Heart left ventricle (tissue), 16 donors: ENCODE data around the gene RASL10A. TPM values are rescaled to one million over a fixed set of nuclear protein-coding genes. Genes with fewer than 3 reads are reported as not detected.

Experiments used
- ATAC-seq, 4 donors: fragments of 200-7000 bp; cut with Tn5 transposase; one replicate each; pipeline ENCODE4 v1.9.1; 2020 to 2022; ENCODE audit warnings: moderate library complexity in 4 of 4, mild to moderate bottlenecking in 3 of 4, moderate number of reproducible peaks in 1 of 4
- DNase-seq, 5 donors: peaks; one replicate each; pipeline ENCODE4 v3.0.0-alpha.2; 2020
- H3K27ac ChIP-seq, 12 donors: fragments of 200-600 bp; sonication (generic) in 4 of 12; one replicate each; pipeline versions ENCODE4 v1.5.0 to v1.8.0; 2016 to 2022; ENCODE audit warnings: mild to moderate bottlenecking in 2 of 12
- H3K27me3 ChIP-seq, 9 donors: fragments of 200-600 bp; sonication (generic) in 2 of 9; one replicate each; pipeline versions ENCODE4 v1.5.1 to v1.8.0; 2016 to 2022; ENCODE audit warnings: mild to moderate bottlenecking in 3 of 9
- H3K36me3 ChIP-seq, 9 donors: fragments of 200-600 bp; sonication (generic) in 2 of 9; one replicate each; pipeline versions ENCODE4 v1.5.0 to v1.8.0; 2018 to 2022; ENCODE audit warnings: mild to moderate bottlenecking in 2 of 9
- H3K4me1 ChIP-seq, 12 donors: fragments of 200-600 bp; sonication (generic) in 4 of 12; one replicate each; pipeline versions ENCODE4 v1.5.0 to v1.8.0; 2016 to 2022; ENCODE audit warnings: mild to moderate bottlenecking in 3 of 12
- H3K4me3 ChIP-seq, 12 donors: fragments of 200-600 bp; sonication (generic) in 4 of 12; one replicate each; pipeline versions ENCODE4 v1.5.0 to v1.8.0; 2017 to 2022; ENCODE audit warnings: mild to moderate bottlenecking in 9 of 12, moderate library complexity in 4 of 12
- H3K9me3 ChIP-seq, 12 donors: fragments of 200-600 bp; sonication (generic) in 4 of 12; one replicate each; pipeline versions ENCODE4 v1.5.0 to v1.8.0; 2016 to 2022; ENCODE audit warnings: mild to moderate bottlenecking in 1 of 12
- CTCF ChIP-seq, 12 donors: fragments of 200-600 bp; sonication (generic) in 4 of 12; IDR thresholded peaks; one replicate each; pipeline versions ENCODE4 v1.5.0 to v1.8.0; 2018 to 2022; ENCODE audit warnings: antibody characterized with exemption in 12 of 12, mild to moderate bottlenecking in 5 of 12
- POLR2A ChIP-seq, 2 donors: fragments of 450-650 bp; IDR thresholded peaks; one replicate each; pipeline ENCODE4 v1.6.1; 2017; ENCODE audit warnings: antibody characterized with exemption in 2 of 2, mild to moderate bottlenecking in 2 of 2, moderate library complexity in 2 of 2
- WGBS, 4 donors: extraction: QIAGEN DNeasy Blood & Tissue Kit in 2 of 4; methylation state at CpG; one replicate each; pipeline versions ENCODE4 v1.1.5 to v1.1.7; 2013 to 2018; 5-methylcytosine and 5-hydroxymethylcytosine counted together
- intact Hi-C, 10 donors: fragments of 100-400 bp; cut with DNase I; formaldehyde crosslinking; loops; one replicate each; pipeline versions ENCODE4 v1.11.1 to v1.14.2; 2022
- polyA plus RNA-seq, 2 donors: library from polyadenylated mRNA; stranded (reverse); fragments of 200-250 nt; gene quantifications; one replicate each; pipeline ENCODE4 v1.2.3, GENCODE V29; 2013
- total RNA-seq, 9 donors: library from RNA; depleted of rRNA in 2 of 9; stranded (reverse); fragments of >200 nt in 2 of 9; fragmentation: NEBNext Ultra II Directional in 3 of 9; extraction: Animal tissue kit (Norgen Biotek cat#: 25700) in 3 of 9; gene quantifications; one replicate each; pipeline versions ENCODE4 v1.1.0 to v1.2.4, GENCODE V29; 2016 to 2023
- donor health status: ischemic (EF 13 %, LVEDD 7.1; RV severe dilation, severe dysfunction).
- donor health status: healthy with polysubstance abuse.
- donor health status: DM: no; HTN: yes; CAD: no.
- donor health status: DM: no; HTN: no; CAD: no.
- donor health status: ischemic (EF 25% LVEDD 6.9; RV normal size, moderate dysfunction).
- donor health status: ischemic (EF 25% LVEDD 5.7; RV mildly dilated, moderate dysfunction).
- donor health status: healthy.
- donor health status: DM: yes; HTN: yes; CAD: no.
- donor health status: ischemic (EF 35%, LVEDD 5.7; RV mildly dilated, moderate dysfunction).
- donor health status: nonischemic (EF 11% LVEDD 7.7; RV severe dilation, severe dysfunction).
- donor health status: DM: yes; HTN: yes; CAD: no.
- donor health status: PGD.
- donor health status: ischemic (EF 29% LVEDD 5.4; RV normal size, mild dysfunction).
- donor health status: nonischemic (EF 23%, LVEDD 6.1; RV moderate dilation, normal function).

Gene RASL10A
- total and polyA plus RNA-seq, 11 donors = 0.29 to 5.8 (median 1.1) TPM

- intact Hi-C loops = no loop called here
- no peak for TF ChIP-seq POLR2A (IDR thresholded peaks at IDR 0.05)
- TF ChIP-seq CTCF (IDR thresholded peaks at IDR 0.05) = no peak
- Histone ChIP-seq H3K27ac (peak overlapping the region in 1 of 12 donors; percentile 38), H3K36me3 (peaks cover 0 to 79% (median 49%) of the 10 kb centered on the region in 9 donors), H3K9me3 (no peaks in the 10 kb centered on the region), H3K4me1 (peaks cover 0 to 10% (median 0%) of the 10 kb centered on the region in 12 donors), H3K4me3 (no peak overlapping the region), H3K27me3 (no peaks in the 10 kb centered on the region)
- ATAC-seq = no peak
- 75 to 83% (median 78%) methylated on average over 29 to 34 of the region's 34 CpGs for WGBS, 4 donors
- DNase-seq = peak in 1 of 5 donors; percentile 8
Observed at GRCh38 chr22:29328566-29329500, 13.3 kb upstream of the RASL10A start.

DNA sequence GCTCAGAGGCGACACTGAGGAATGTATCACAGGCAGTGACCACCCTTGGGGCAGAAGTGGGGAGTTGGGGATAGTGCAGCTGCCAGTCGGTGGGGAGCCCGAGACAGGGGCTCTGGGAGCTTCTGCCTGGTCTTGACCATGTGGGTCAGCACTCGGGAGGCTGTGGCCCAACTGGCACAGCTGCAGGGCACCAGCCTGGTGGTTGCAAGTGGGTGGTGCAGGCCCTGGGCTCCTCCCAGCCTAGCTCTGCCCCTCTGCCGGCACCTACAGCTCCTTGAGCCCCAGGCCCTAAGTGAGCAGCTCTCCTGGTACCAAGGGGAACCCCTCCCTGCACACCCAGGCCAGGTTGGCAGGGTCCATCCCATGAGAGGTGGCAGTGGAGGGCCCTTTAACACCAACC is 12.6 kb upstream of the RASL10A start:
- no peak overlapping the region for H3K27ac ChIP-seq
- WGBS, 4 donors = 89 to 100% (median 93%) methylated on average over 1 to 5 of the region's 5 CpGs
- no peak for DNase-seq
- H3K9me3 ChIP-seq = no peaks in the 10 kb centered on the region
- peaks cover 0 to 72% (median 42%) of the 10 kb centered on the region in 9 donors for H3K36me3 ChIP-seq
- H3K27me3 ChIP-seq = no peaks in the 10 kb centered on the region
- no peak for ATAC-seq
- peaks cover 0 to 10% (median 0%) of the 10 kb centered on the region in 12 donors for H3K4me1 ChIP-seq
- no peak overlapping the region for H3K4me3 ChIP-seq
- TF ChIP-seq CTCF (IDR thresholded peaks at IDR 0.05) (no peak), POLR2A (IDR thresholded peaks at IDR 0.05) (no peak)
- intact Hi-C loops = no loop called here

DNA sequence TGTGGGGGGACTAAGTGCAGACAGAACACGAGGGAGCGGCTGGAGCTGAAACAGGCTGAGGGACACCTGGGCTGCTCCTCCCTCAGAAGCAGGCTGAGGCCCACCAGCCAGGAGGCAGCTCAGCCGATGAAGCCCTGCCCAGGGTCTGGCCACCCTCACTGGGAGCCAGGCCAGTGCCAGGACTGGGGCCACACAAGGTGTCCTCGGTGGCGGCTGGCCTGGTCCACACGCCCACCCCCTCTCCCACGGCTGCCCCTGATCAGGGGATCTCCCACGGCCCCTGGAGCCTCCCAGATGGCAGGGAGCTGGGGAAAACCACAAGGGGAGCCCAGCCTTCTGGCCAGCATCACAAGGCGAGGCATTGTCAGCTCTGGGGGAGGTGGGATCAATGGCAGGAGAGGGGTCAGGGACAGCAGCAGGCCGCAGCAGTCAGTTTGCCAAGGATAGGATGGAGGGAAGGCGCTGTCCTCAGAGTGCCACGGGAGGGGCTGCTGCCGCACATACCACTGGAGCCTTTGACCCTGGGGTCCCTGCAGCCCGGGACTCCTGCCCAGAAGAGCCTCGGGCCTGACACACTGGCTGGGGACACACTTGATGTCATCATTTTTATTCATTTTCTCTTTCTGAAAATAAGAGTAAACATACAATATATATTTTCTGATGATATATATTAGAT is 11.7 kb upstream of the RASL10A start:
- ATAC-seq (peak in 1 of 4 donors; percentile 6), DNase-seq (peak in 2 of 5 donors; percentile 19 to 46)
- H3K4me3 ChIP-seq = no peak overlapping the region
- H3K9me3 ChIP-seq = no peaks in the 10 kb centered on the region
- H3K27me3 ChIP-seq = no peaks in the 10 kb centered on the region
- intact Hi-C loops = no loop called here
- no peak overlapping the region for H3K27ac ChIP-seq
- peaks cover 0 to 63% (median 36%) of the 10 kb centered on the region in 9 donors for H3K36me3 ChIP-seq
- H3K4me1 ChIP-seq = peaks cover 0 to 10% (median 0%) of the 10 kb centered on the region in 12 donors
- WGBS, 4 donors = 73 to 90% (median 86%) methylated on average over 8 to 15 of the region's 15 CpGs
- TF ChIP-seq POLR2A (IDR thresholded peaks at IDR 0.05) = no peak

DNA sequence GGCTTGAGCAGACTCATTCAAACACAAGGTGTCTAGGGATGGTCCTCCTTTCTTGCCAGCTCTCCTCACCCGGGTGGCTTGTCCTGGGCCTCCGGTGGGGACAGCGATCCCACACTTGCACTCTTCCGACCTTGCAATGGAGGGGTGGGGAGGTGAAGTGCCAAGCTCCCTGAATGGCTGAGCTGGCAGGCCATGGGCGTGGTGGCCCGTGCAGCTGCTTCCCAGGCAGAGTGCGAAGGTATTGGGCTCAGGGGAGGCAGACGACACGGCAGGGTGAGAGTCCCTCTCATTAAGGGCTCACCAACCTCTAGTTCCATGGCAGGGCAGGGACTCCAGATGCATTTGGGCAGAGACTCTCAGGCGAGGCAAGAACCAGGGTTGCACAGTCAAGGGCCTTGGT is 11.0 kb upstream of the RASL10A start:
- H3K4me3 ChIP-seq = no peak overlapping the region
- intact Hi-C loops = no loop called here
- WGBS, 4 donors = 91 to 95% (median 94%) methylated on average over 6 to 10 of the region's 10 CpGs
- TF ChIP-seq CTCF (IDR thresholded peaks at IDR 0.05) = no peak
- TF ChIP-seq POLR2A (IDR thresholded peaks at IDR 0.05) = no peak
- H3K27ac ChIP-seq = no peak overlapping the region
- ATAC-seq = no peak
- DNase-seq = peak in 1 of 5 donors; percentile 18
- no peaks in the 10 kb centered on the region for H3K27me3 ChIP-seq
- H3K9me3 ChIP-seq = no peaks in the 10 kb centered on the region
- peaks cover 0 to 56% (median 33%) of the 10 kb centered on the region in 9 donors for H3K36me3 ChIP-seq
- peaks cover 0 to 10% (median 0%) of the 10 kb centered on the region in 12 donors for H3K4me1 ChIP-seq
